HAP-1 (cell line): ENCODE results near the gene OSBPL7.
A peak's percentile ranks its signal among the peaks of the same experiment; 100 is the strongest.

ENCODE experiments used
- DNase-seq, 2 experiments: peaks; one replicate each; pipeline ENCODE4 v3.0.0-alpha.2; 2016 to 2020; ENCODE audit warnings: low spot score in 2 of 2
- H3K27me3 ChIP-seq: fragments of 250-450 bp; sonication (Bioruptor Pico); 2 replicates; pipeline ENCODE4 v1.5.1; 2020; ENCODE audit warnings: low read depth, mild to moderate bottlenecking, moderate library complexity
- H3K36me3 ChIP-seq: fragments of 250-450 bp; sonication (Bioruptor Pico); replicated peaks from 2 replicates; pipeline ENCODE4 v1.5.1; 2020; ENCODE audit warnings: mild to moderate bottlenecking
- H3K4me1 ChIP-seq: fragments of 250-450 bp; sonication (Bioruptor Pico); 2 replicates; pipeline ENCODE4 v1.5.1; 2020; ENCODE audit warnings: mild to moderate bottlenecking
- H3K4me3 ChIP-seq: fragments of 250-450 bp; sonication (Bioruptor Pico); 2 replicates; pipeline ENCODE4 v1.5.1; 2020; ENCODE audit warnings: mild to moderate bottlenecking, moderate library complexity
- H3K9me3 ChIP-seq: fragments of 250-450 bp; sonication (Bioruptor Pico); 2 replicates; pipeline ENCODE4 v1.5.1; 2020; ENCODE audit warnings: mild to moderate bottlenecking, moderate library complexity
- in situ Hi-C: fragments of 300-500 bp; cut with MboI; formaldehyde crosslinking; loops from 3 replicates; pipeline ENCODE4 v1.14.3; 2020; ENCODE audit warnings: low sequenced_read_pairs, inconsistent platforms, mixed read lengths

The OSBPL7 gene

DNA sequence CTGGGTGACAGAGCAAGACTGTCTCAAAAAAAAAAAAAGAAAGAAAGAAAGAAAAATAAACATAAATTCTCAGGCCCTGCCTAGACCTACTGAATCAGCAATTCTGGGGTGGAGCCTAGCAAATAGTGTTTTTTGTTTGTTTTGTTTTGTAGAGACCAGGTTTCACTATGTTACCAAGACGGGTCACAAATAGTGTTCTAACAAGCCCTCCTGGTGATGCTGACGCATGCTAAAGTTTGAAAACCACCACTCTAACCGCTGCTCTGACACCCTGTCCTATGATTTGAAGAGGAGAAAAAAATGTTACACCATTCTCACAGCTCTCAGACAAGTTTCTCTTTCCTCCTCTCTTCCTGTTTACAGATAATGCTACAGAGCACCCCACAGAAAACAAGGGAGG, 8.3 kb upstream of the OSBPL7 start:
- H3K27me3 ChIP-seq: no peaks in the 10 kb centered on the region
- in situ Hi-C loops: no loop called here
- H3K4me3 ChIP-seq: no peak overlapping the region

GRCh38 chr17:47823519-47823918, 1.9 kb upstream of the OSBPL7 start:
- in situ Hi-C loops: no loop called here

More for the DNA sequence above, 8.3 kb upstream of the OSBPL7 start:
- Histone ChIP-seq H3K4me1 (no peaks in the 10 kb centered on the region; the same call in 1 of the 2 replicates), H3K9me3 (no peaks in the 10 kb centered on the region), H3K36me3 (peaks cover 31% of the 10 kb centered on the region)
- DNase-seq: no peak

GRCh38 chr17:47822785-47823184, 1.2 kb upstream of the OSBPL7 start:
- peaks cover 4% of the 10 kb centered on the region; the same call in 1 of the 2 replicates for H3K4me1 ChIP-seq
- H3K27me3 ChIP-seq: no peaks in the 10 kb centered on the region
- no peak for DNase-seq
- H3K36me3 ChIP-seq: peaks cover 29% of the 10 kb centered on the region
- no peak overlapping the region for H3K4me3 ChIP-seq
- in situ Hi-C loops: no loop called here
- no peaks in the 10 kb centered on the region for H3K9me3 ChIP-seq

More at GRCh38 chr17:47823519-47823918, 1.9 kb upstream of the OSBPL7 start:
- Histone ChIP-seq H3K4me1 (peaks cover 4% of the 10 kb centered on the region; the same call in 1 of the 2 replicates), H3K9me3 (no peaks in the 10 kb centered on the region), H3K36me3 (peaks cover 34% of the 10 kb centered on the region), H3K4me3 (no peak overlapping the region), H3K27me3 (no peaks in the 10 kb centered on the region)
- DNase-seq: no peak

DNA sequence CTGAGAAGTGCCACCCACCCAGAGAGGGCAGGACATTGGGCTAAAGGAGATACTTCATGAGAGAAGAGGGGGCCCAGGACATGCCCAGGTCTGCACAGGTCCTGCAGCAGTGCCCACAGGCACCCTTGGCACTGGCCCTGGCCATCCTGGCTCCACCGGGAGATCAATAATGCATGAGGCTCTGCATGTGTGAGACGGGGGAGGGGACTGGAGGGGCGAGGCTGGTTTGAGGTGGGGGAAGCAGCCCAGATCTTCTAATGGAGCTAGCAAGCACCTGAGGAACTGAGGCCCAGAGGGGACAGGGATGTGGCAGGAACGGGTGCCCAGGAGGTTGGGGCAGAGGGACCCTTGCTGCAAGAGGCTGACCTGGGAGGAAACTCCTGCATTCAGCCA, 567 bp downstream of the OSBPL7 start:
- no peak for DNase-seq
- peaks cover 4% of the 10 kb centered on the region; the same call in 1 of the 2 replicates for H3K4me1 ChIP-seq
- no peaks in the 10 kb centered on the region for H3K27me3 ChIP-seq
- in situ Hi-C loops: no loop called here
- H3K9me3 ChIP-seq: no peaks in the 10 kb centered on the region
- H3K36me3 ChIP-seq: peaks cover 14% of the 10 kb centered on the region
- H3K4me3 ChIP-seq: peak overlapping the region; percentile 53

- peaks cover 8% of the 10 kb centered on the region for H3K36me3 ChIP-seq
- H3K4me3 ChIP-seq: no peak overlapping the region
- H3K4me1 ChIP-seq: peaks cover 4% of the 10 kb centered on the region; the same call in 1 of the 2 replicates
- DNase-seq: no peak
- no peaks in the 10 kb centered on the region for H3K27me3 ChIP-seq
- no peaks in the 10 kb centered on the region for H3K9me3 ChIP-seq
- in situ Hi-C loops: no loop called here
Measured at GRCh38 chr17:47820033-47820789, 1.4 kb downstream of the OSBPL7 start.

DNA sequence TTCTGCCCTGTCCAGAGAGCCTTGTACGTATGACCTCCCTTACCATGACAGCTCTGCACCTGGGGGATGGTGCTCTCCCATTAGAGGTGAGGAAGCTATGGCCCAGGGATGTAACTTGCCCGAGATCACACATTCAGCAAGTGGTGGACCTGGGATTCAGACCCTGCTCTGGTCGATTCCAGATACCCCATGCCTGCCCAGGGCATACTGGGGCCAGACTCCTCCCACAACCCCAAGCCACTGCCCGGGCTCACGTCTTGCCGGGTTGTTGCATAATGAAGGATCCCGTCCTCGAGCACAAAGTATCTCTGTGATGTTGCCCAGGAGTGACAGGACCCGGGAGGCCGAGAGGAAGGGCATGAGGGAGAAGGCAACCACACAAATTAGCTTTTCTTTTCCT, 2.1 kb downstream of the OSBPL7 start:
- H3K4me3 ChIP-seq: no peak overlapping the region
- no peak for DNase-seq
- peaks cover 4% of the 10 kb centered on the region; the same call in 1 of the 2 replicates for H3K4me1 ChIP-seq
- in situ Hi-C loops: no loop called here
- H3K27me3 ChIP-seq: no peaks in the 10 kb centered on the region
- no peaks in the 10 kb centered on the region for H3K9me3 ChIP-seq
- H3K36me3 ChIP-seq: peaks cover 5% of the 10 kb centered on the region; the same call in 1 of the 2 replicates

DNA sequence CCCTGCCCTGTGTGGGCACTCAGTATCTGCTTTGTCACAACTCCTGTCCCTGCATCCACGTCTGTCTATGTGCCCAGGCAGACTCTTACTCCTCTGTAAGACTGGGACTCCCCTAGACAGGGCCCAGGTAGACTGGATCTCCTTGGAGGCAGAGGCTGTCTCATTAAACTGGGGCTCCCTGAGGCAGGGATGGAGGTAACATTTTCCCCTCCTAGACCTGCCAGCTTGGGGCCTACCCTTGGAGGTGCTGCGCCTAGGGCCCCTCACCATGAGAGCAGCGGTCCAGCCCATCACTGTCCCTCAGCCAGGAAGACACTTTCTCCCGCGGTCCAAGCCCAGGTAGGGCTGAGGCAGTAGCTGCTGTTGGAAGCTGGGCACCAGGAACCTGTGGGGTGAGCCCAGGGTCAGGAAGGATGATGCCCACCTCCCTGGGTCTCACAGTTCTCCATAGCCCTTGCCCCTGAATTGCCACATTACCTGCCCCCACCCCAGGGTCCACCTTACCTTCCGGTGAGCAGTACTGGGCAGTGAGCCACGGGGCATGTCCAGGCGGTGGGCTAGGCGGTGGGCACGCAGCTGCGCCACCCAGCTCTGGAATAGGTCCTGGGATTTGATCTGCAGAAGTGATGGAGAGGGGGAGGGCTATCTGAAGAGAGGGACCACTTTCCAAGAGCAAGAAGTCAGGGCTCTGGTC, 3.4 kb downstream of the OSBPL7 start:
- no peaks in the 10 kb centered on the region for H3K27me3 ChIP-seq
- H3K36me3 ChIP-seq: no peaks in the 10 kb centered on the region
- no peaks in the 10 kb centered on the region for H3K9me3 ChIP-seq
- H3K4me3 ChIP-seq: no peak overlapping the region
- in situ Hi-C loops: no loop called here
- no peak for DNase-seq
- H3K4me1 ChIP-seq: peaks cover 4% of the 10 kb centered on the region; the same call in 1 of the 2 replicates

GRCh38 chr17:47816947-47817346, 4.6 kb downstream of the OSBPL7 start:
- no peak for DNase-seq
- in situ Hi-C loops: no loop called here
- H3K4me3 ChIP-seq: no peak overlapping the region
- H3K36me3 ChIP-seq: no peaks in the 10 kb centered on the region
- H3K27me3 ChIP-seq: no peaks in the 10 kb centered on the region
- no peaks in the 10 kb centered on the region for H3K9me3 ChIP-seq
- peaks cover under 1% of the 10 kb centered on the region; the same call in 1 of the 2 replicates for H3K4me1 ChIP-seq

DNA sequence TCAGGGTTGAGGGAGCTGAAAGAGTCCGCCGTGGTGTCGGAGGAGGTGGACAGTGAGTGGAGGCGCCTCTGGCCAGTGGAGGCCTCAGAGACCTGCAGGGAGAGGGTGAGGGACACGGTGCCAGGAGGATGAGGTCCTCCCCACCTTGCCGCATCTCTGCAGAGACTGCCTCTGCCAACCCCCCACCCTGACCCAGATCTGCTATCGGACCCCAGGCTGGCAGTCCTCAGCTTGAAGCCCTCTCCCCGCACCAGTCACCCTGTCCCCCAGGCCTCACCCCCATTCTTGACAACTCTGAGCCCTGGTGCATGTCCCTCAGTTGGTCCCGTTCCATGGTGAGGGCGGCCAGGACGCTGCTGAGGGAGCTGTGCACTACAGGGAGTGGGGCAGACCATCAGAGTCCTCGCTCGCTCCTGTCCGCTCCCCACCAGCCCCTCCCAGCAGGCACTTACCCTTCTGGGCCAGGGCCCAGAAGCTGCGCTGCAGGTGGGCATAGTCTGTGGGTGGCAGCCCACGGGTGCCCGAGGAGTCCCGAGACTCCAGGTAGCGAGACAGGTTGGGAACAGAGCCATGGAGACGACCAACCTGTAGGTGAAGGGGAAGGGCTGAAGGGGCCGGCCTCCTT, 5.4 kb downstream of the OSBPL7 start:
- in situ Hi-C loops: no loop called here
- no peak for DNase-seq
- H3K4me3 ChIP-seq: no peak overlapping the region
- H3K36me3 ChIP-seq: no peaks in the 10 kb centered on the region
- H3K4me1 ChIP-seq: no peaks in the 10 kb centered on the region
- H3K9me3 ChIP-seq: no peaks in the 10 kb centered on the region
- H3K27me3 ChIP-seq: no peaks in the 10 kb centered on the region

GRCh38 chr17:47815106-47815918, 6.3 kb downstream of the OSBPL7 start:
- no peaks in the 10 kb centered on the region for H3K27me3 ChIP-seq
- in situ Hi-C loops: no loop called here
- DNase-seq: no peak
- no peak overlapping the region for H3K4me3 ChIP-seq
- H3K36me3 ChIP-seq: no peaks in the 10 kb centered on the region
- no peaks in the 10 kb centered on the region for H3K9me3 ChIP-seq
- no peaks in the 10 kb centered on the region for H3K4me1 ChIP-seq

DNA sequence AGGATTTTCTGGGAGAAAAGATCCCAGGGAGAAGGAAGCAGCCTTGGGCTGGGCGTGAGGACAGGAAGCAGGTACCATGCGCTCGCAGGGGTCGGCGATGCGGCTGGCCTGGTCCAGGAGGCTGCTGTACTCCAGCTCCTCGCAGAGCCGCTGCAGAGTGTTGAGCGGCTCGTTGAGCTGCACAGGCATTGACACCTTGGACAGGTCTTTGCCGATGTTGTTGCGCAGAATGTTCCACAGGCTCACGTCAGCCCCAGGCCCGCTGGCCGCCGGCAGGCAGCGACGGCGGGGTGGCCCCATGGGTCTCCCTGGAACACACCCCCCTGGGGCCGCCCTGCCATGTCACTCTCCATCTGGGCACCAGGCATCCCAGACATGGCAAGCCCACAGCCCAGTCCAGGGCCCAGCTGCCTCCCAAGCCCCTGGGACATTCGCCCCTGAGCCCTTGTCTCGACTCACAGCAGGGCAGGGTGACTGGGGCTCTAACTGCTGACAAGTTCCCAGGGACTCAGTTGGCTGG, 8.0 kb downstream of the OSBPL7 start:
- in situ Hi-C loops: no loop called here
- DNase-seq: no peak

GRCh38 chr17:47813077-47813476, 8.5 kb downstream of the OSBPL7 start:
- in situ Hi-C loops: no loop called here
- Histone ChIP-seq H3K36me3 (no peaks in the 10 kb centered on the region; the same call in 1 of the 2 replicates), H3K27me3 (no peaks in the 10 kb centered on the region), H3K9me3 (no peaks in the 10 kb centered on the region), H3K4me3 (no peak overlapping the region), H3K4me1 (no peaks in the 10 kb centered on the region)
- DNase-seq: no peak

More for the DNA sequence above, 8.0 kb downstream of the OSBPL7 start:
- H3K9me3 ChIP-seq: no peaks in the 10 kb centered on the region
- no peaks in the 10 kb centered on the region for H3K27me3 ChIP-seq
- H3K4me1 ChIP-seq: no peaks in the 10 kb centered on the region
- H3K36me3 ChIP-seq: no peaks in the 10 kb centered on the region; the same call in 1 of the 2 replicates
- H3K4me3 ChIP-seq: no peak overlapping the region
